T-helper 9 cell (primary cell): ENCODE results near the gene NUTM2A.
"Not testable (repeated sequence)": the region's sequence is repeated elsewhere in the genome, so short reads cannot be mapped to it uniquely, and the experiment has no call there.

ENCODE experiments used
- DNase-seq: peaks from one replicate; pipeline ENCODE4 v3.0.0-alpha.2; 2020

Gene NUTM2A

DNA sequence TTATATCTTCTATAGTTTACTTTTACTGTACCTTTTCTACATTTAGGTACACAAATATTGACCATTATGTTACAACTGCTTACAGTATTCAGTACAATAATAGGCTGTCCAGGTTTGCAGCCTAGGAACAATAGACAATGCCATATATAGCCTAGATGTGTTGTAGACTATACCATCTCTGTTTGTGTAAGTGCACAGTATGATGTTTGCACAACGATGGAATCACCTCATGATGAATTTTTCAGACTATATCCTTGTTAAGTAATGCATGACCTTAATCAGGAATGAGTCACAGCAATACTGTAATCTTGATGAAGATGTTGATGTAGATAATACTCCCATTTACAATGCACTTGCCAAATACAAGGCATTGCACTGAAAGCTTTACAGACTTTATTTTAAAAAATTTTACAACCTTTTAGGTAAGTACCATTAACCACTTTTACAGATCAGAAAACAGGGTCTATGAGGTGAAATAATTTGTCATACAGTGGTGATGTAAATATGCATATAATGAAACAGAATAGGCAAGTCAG, 23.6 kb downstream of the NUTM2A start:
- not testable (repeated sequence) for DNase-seq

DNA sequence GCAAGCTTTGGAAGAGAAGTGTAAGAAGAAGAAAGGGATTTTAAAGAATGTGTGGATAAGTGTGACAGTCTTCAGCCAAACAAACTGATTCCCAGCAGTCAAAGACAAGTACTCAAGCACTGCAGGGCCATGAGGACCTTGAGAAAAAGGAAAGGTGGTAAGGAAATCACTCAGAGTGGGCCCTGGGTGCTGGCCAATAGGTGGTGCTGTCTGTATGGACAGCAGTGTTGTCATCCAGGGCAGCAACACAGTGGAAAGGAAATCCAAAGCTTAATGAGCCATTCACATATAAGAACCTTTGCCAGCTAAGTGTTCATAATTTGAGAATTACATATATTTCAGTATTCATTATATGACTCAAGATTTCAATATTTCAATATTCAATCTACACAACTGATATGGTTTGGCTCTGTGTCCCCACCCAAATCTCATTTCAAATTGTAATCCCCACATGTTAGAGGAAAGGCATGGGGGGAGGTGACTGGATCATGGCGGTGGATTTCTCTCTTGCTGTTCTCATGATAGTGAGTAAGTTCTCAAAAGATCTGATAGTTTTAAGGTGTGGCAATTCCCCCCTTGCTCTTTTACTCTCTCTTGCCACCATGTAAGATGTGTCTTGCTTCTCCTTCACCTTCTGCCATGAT, 55.6 kb downstream of the NUTM2A start:
- not testable (repeated sequence) for DNase-seq
